A673 (cell line): ENCODE results near the gene PLPP2. TPM values are rescaled to one million over a fixed set of nuclear protein-coding genes. Genes with fewer than 3 reads are reported as not detected.
A peak's percentile ranks its signal among the peaks of the same experiment; 100 is the strongest.

ENCODE experiments used
- BruUV-seq: library from RNA; stranded (reverse); fragments of 400-500 nt; replicated peaks from 2 replicates; lab custom pipeline; 2021; lab: Mats Ljungman, UMichigan
- CTCF ChIA-PET: fragments of 300-600 bp; sonication (Branson Sonifier 250); formaldehyde crosslinking; loops from one replicate; lab custom pipeline; 2022; ENCODE audit warnings: antibody characterized with exemption; lab: Charles Lee
- POLR2A ChIA-PET: fragments of 300-600 bp; sonication (Branson Sonifier 250); formaldehyde crosslinking; loops from one replicate; lab custom pipeline; 2022; ENCODE audit warnings: antibody characterized with exemption; ENCODE audit not compliant: low non-redundant PET; lab: Charles Lee
- DNase-seq: peaks from one replicate; pipeline ENCODE4 v3.0.0-alpha.2; 2015; ENCODE audit warnings: low spot score
- H3K27ac ChIP-seq: fragments of 200-600 bp; sonication (generic); 2 replicates; pipeline ENCODE4 v1.5.1; 2016; ENCODE audit warnings: mixed run types, low read depth, mild to moderate bottlenecking, mixed read lengths, antibody characterized with exemption, low read length; ENCODE audit not compliant: poor library complexity, severe bottlenecking
- H3K27me3 ChIP-seq: fragments of 200-600 bp; sonication (generic); replicated peaks from 2 replicates; pipeline ENCODE4 v1.6.1; 2017; ENCODE audit warnings: mixed run types, low read depth, mild to moderate bottlenecking, mixed read lengths, antibody characterized with exemption, low read length; ENCODE audit not compliant: insufficient read depth, poor library complexity
- H3K36me3 ChIP-seq: fragments of 200-600 bp; sonication (generic); 2 replicates; pipeline ENCODE4 v1.6.1; 2016; ENCODE audit warnings: mixed run types, mild to moderate bottlenecking, mixed read lengths, antibody characterized with exemption, low read length; ENCODE audit not compliant: insufficient read depth, poor library complexity, severe bottlenecking
- H3K4me1 ChIP-seq: fragments of 200-600 bp; sonication (generic); 2 replicates; pipeline ENCODE4 v1.6.1; 2017; ENCODE audit warnings: mixed run types, mild to moderate bottlenecking, mixed read lengths, antibody characterized with exemption, low read length; ENCODE audit not compliant: insufficient read depth, poor library complexity, severe bottlenecking
- H3K4me3 ChIP-seq: fragments of 200-600 bp; sonication (generic); 2 replicates; pipeline ENCODE4 v1.5.1; 2016; ENCODE audit warnings: low read depth, mixed run types, mild to moderate bottlenecking, mixed read lengths, low read length; ENCODE audit not compliant: poor library complexity, severe bottlenecking
- H3K9me3 ChIP-seq: fragments of 200-600 bp; sonication (generic); 2 replicates; pipeline ENCODE4 v1.6.1; 2016; ENCODE audit warnings: mixed run types, low read depth, mild to moderate bottlenecking, mixed read lengths, antibody characterized with exemption, low read length; ENCODE audit not compliant: poor library complexity, severe bottlenecking
- EZH2 ChIP-seq: fragments of 200-600 bp; sonication (generic); IDR thresholded peaks from 2 replicates; pipeline ENCODE4 v1.6.1; 2017; ENCODE audit warnings: borderline replicate concordance, low read depth, mild to moderate bottlenecking, mixed read lengths, antibody characterized with exemption, low read length; ENCODE audit not compliant: poor library complexity, severe bottlenecking
- intact Hi-C: fragments of 100-400 bp; cut with micrococcal nuclease; formaldehyde crosslinking; loops from one replicate; pipeline ENCODE4 v1.10.0; 2022; ENCODE audit not compliant: unreplicated experiment
- total RNA-seq: library from RNA; stranded (reverse); gene quantifications from 2 replicates; pipeline ENCODE4 v1.2.3, GENCODE V29; 2021
- TF ChIP-seq, protein P1 (sequence below): fragments of 300-800, 200-600 bp; sonication (generic); conservative IDR thresholded peaks from 2 replicates; pipeline ENCODE4 v1.5.1; 2017; ENCODE audit warnings: low read depth, mild to moderate bottlenecking, antibody characterized with exemption, low read length, moderate library complexity, mixed read lengths

Gene PLPP2
- total RNA-seq, 1 experiment from 2014 or later, result 2.6 TPM

GRCh38 chr19:279656-280055, 11.5 kb downstream of the PLPP2 start:
- ChIA-PET CTCF (no interaction called here), POLR2A (no interaction called here)
- no peak for TF ChIP-seq EZH2
- TF ChIP-seq, protein P1, sequence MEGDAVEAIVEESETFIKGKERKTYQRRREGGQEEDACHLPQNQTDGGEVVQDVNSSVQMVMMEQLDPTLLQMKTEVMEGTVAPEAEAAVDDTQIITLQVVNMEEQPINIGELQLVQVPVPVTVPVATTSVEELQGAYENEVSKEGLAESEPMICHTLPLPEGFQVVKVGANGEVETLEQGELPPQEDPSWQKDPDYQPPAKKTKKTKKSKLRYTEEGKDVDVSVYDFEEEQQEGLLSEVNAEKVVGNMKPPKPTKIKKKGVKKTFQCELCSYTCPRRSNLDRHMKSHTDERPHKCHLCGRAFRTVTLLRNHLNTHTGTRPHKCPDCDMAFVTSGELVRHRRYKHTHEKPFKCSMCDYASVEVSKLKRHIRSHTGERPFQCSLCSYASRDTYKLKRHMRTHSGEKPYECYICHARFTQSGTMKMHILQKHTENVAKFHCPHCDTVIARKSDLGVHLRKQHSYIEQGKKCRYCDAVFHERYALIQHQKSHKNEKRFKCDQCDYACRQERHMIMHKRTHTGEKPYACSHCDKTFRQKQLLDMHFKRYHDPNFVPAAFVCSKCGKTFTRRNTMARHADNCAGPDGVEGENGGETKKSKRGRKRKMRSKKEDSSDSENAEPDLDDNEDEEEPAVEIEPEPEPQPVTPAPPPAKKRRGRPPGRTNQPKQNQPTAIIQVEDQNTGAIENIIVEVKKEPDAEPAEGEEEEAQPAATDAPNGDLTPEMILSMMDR, result no peak
- Histone ChIP-seq H3K4me3 (no peak overlapping the region), H3K27ac (no peak overlapping the region), H3K36me3 (no peaks in the 10 kb centered on the region), H3K27me3 (peaks cover 39% of the 10 kb centered on the region), H3K4me1 (no peaks in the 10 kb centered on the region), H3K9me3 (no peaks in the 10 kb centered on the region)
- intact Hi-C loops, result no loop called here
- no TSS peak for BruUV-seq
- DNase-seq, result no peak

DNA sequence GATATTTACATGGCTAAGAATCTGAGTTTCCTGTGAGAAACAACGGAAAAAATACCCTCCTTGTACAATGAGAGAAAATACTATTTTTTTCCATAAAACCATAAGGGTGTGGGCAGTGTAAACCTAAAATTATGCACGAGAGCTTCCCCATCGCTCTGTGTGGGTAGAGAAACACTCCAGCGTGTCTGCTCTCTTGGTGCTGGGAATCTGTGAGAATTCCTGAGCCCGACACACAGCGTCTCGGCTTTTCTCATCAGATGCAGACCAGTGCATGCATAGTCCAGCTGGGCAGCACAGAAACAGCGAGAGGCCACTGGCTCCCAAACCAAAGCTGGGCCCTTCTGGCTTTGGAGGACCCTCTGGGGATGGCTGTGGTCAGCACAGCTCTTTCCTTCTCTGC, 12.0 kb downstream of the PLPP2 start:
- DNase-seq, result no peak
- Histone ChIP-seq H3K36me3 (no peaks in the 10 kb centered on the region), H3K27ac (no peak overlapping the region), H3K9me3 (no peaks in the 10 kb centered on the region), H3K4me1 (no peaks in the 10 kb centered on the region), H3K27me3 (peaks cover 39% of the 10 kb centered on the region), H3K4me3 (no peak overlapping the region)
- no peak for TF ChIP-seq EZH2
- TF ChIP-seq, protein P1, result no peak
- CTCF ChIA-PET, result no interaction called here
- intact Hi-C loops, result no loop called here
- POLR2A ChIA-PET, result no interaction called here
- BruUV-seq, result no TSS peak

DNA sequence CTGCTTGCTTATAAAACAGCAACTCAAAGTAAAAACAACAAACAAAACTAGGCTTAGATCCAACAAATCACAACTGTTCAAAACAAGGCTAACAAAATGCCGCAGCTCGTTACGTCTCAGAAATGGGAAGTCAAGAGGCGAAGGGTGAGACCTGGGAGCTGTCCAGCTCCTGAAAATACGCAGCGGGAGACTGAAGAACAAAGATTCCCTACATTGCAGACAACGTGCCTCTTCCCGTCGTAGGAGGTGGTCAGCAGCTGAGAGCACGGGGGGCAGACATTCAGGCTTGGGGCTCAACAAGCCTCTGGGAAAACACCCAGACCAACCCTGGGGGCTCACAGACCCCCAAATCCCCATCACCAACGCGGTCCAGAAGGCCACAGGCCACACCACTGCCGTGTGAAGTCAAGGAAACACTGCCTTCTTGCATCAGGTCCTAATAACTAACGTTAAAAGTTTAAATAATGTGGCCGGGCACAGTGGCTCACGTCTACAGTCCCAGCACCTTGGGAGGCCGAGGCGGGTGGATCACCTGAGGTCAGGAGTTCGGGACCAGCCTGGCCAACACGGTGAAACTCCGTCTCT, 13.5 kb downstream of the PLPP2 start:
- peak; percentile 45 for DNase-seq
- intact Hi-C loops, result no loop called here
- Histone ChIP-seq H3K36me3 (no peaks in the 10 kb centered on the region), H3K27me3 (peaks cover 39% of the 10 kb centered on the region), H3K4me3 (no peak overlapping the region), H3K9me3 (no peaks in the 10 kb centered on the region), H3K4me1 (no peaks in the 10 kb centered on the region), H3K27ac (no peak overlapping the region)
- no peak for TF ChIP-seq EZH2
- TF ChIP-seq, protein P1, result no peak
- CTCF ChIA-PET, result no interaction called here
- BruUV-seq, result no TSS peak
- POLR2A ChIA-PET, result no interaction called here
